B cell (primary cell): Measurements from ENCODE around the gene WNK2. TPM values are rescaled to one million over a fixed set of nuclear protein-coding genes. Genes with fewer than 3 reads are reported as not detected.

Source experiments
- ATAC-seq: fragments of 200-7000 bp; cut with Tn5 transposase; one replicate; pipeline ENCODE4 v1.10.0; 2021; ENCODE audit warnings: low read depth, mild to moderate bottlenecking, moderate number of reproducible peaks, moderate library complexity
- CTCF ChIA-PET: fragments of 350-600 bp; sonication (Branson Sonifier 250); formaldehyde crosslinking; loops from one replicate; lab custom pipeline; 2021; ENCODE audit warnings: antibody characterized with exemption, inconsistent platforms; lab: Charles Lee
- POLR2A ChIA-PET: fragments of 350-600 bp; sonication (Branson Sonifier 250); formaldehyde crosslinking; loops from one replicate; lab custom pipeline; 2021; ENCODE audit warnings: antibody characterized with exemption; lab: Charles Lee
- DNase-seq: peaks from one replicate; pipeline ENCODE4 v3.0.0; 2013
- H2AFZ ChIP-seq: 2 replicates; pipeline ENCODE4 v1.6.1; 2012; ENCODE audit warnings: mild to moderate bottlenecking, low read depth, low read length; ENCODE audit not compliant: insufficient read depth, poor library complexity, severe bottlenecking
- H3K27ac ChIP-seq, 2 donors: 1 replicate in 1 of 2; 2 replicates in 1 of 2; pipeline ENCODE4 v1.5.1; 2012 to 2013; ENCODE audit warnings: low read length in 2 of 2, mild to moderate bottlenecking in 2 of 2, moderate library complexity in 1 of 2
- H3K27me3 ChIP-seq, 4 experiments: fragments of 200-600 bp in 1 of 4; sonication (generic) in 1 of 4; replicated peaks in 1 of 4; 1 replicate in 2 of 4; 2 replicates in 2 of 4; pipeline versions ENCODE4 v1.6.1 to v1.7.0; 2013 to 2016; ENCODE audit warnings: low read length in 3 of 4, mild to moderate bottlenecking in 2 of 4, mixed read lengths in 1 of 4, moderate library complexity in 1 of 4; ENCODE audit not compliant: insufficient read depth in 4 of 4, control insufficient read depth in 3 of 4; ENCODE audit errors: control extremely low read depth in 1 of 4
- H3K36me3 ChIP-seq, 2 experiments: replicated peaks in 1 of 2; 1 replicate in 1 of 2; 2 replicates in 1 of 2; pipeline versions ENCODE4 v1.6.1 to v1.7.1; 2013; ENCODE audit warnings: low read length in 1 of 2; ENCODE audit not compliant: insufficient read depth in 2 of 2, control insufficient read depth in 1 of 2; ENCODE audit errors: control extremely low read depth in 1 of 2, extremely low read depth in 1 of 2
- H3K4me1 ChIP-seq, 2 donors: fragments of 200-600 bp in 1 of 2; sonication (generic) in 1 of 2; 1 replicate in 1 of 2; 2 replicates in 1 of 2; pipeline versions ENCODE4 v1.5.1 to v1.6.1; 2013 to 2017; ENCODE audit warnings: low read length in 2 of 2; ENCODE audit not compliant: control insufficient read depth in 2 of 2, insufficient read depth in 2 of 2
- H3K4me2 ChIP-seq: replicated peaks from 2 replicates; pipeline ENCODE3; 2012; ENCODE audit warnings: mild to moderate bottlenecking, low read depth, low read length; ENCODE audit not compliant: poor library complexity, severe bottlenecking
- H3K4me3 ChIP-seq, 5 experiments: fragments of 200-600 bp in 1 of 5; sonication (generic) in 1 of 5; 1 replicate in 3 of 5; 2 replicates in 2 of 5; pipeline versions ENCODE4 v1.5.1 to v1.7.0; 2011 to 2016; ENCODE audit warnings: low read length in 4 of 5, mild to moderate bottlenecking in 4 of 5, low read depth in 2 of 5, control low read depth in 1 of 5, moderate library complexity in 1 of 5; ENCODE audit not compliant: insufficient read depth in 1 of 5; ENCODE audit errors: control extremely low read depth in 1 of 5, extremely low read depth in 1 of 5
- H3K79me2 ChIP-seq: fragments of 200-600 bp; sonication (generic); one replicate; pipeline ENCODE4 v1.6.0; 2016; ENCODE audit warnings: low read length; ENCODE audit not compliant: control insufficient read depth, insufficient read depth
- H3K9ac ChIP-seq: fragments of 200-600 bp; sonication (generic); 2 replicates; pipeline ENCODE4 v1.6.1; 2017; ENCODE audit warnings: mild to moderate bottlenecking, low read length, moderate library complexity
- H3K9me3 ChIP-seq, 3 donors: one replicate each; pipeline versions ENCODE4 v1.6.1 to v1.7.1; 2013; ENCODE audit warnings: low read length in 2 of 3; ENCODE audit not compliant: control insufficient read depth in 2 of 3, insufficient read depth in 1 of 3; ENCODE audit errors: control extremely low read depth in 1 of 3
- H4K20me1 ChIP-seq: 2 replicates; pipeline ENCODE4 v1.6.0; 2012; ENCODE audit warnings: mild to moderate bottlenecking, low read length; ENCODE audit not compliant: insufficient read depth, control insufficient read depth, poor library complexity, severe bottlenecking
- H3K27ac Mint-ChIP-seq: one replicate; pipeline ENCODE4 v1.8.0; 2021; ENCODE audit warnings: mixed read lengths
- H3K27me3 Mint-ChIP-seq: one replicate; pipeline ENCODE4 v1.8.0; 2021; ENCODE audit warnings: mixed read lengths
- H3K4me1 Mint-ChIP-seq: one replicate; pipeline ENCODE4 v1.8.0; 2021; ENCODE audit warnings: mixed read lengths
- H3K4me3 Mint-ChIP-seq: one replicate; pipeline ENCODE4 v1.8.0; 2021; ENCODE audit warnings: mixed read lengths
- H3K9me3 Mint-ChIP-seq: one replicate; pipeline ENCODE4 v1.8.0; 2022; ENCODE audit warnings: mixed read lengths; ENCODE audit not compliant: insufficient read depth
- EZH2 ChIP-seq: IDR thresholded peaks from 2 replicates; pipeline ENCODE4 v1.6.1; 2012; ENCODE audit warnings: borderline replicate concordance, low read depth, mild to moderate bottlenecking, moderate library complexity, low read length; ENCODE audit not compliant: insufficient read depth, poor library complexity, severe bottlenecking
- WGBS: methylation state at CpG from one replicate; pipeline ENCODE4 v1.1.5; 2013; ENCODE audit warnings: missing lambda C conversion rate; ENCODE audit not compliant: insufficient coverage; 5-methylcytosine and 5-hydroxymethylcytosine counted together
- intact Hi-C: fragments of 100-400 bp; cut with micrococcal nuclease; formaldehyde crosslinking; loops from one replicate; pipeline ENCODE4 v1.10.0; 2022
- polyA plus RNA-seq: library from polyadenylated mRNA; depleted of rRNA; stranded (reverse); fragments of >200 nt; gene quantifications from 2 replicates; pipeline ENCODE4 v1.2.3, GENCODE V29; 2012
- total RNA-seq, 2 donors: library from RNA; stranded (reverse); fragments of 120-200 nt in 1 of 2; gene quantifications; 1 replicate in 1 of 2; 2 replicates in 1 of 2; pipeline versions ENCODE4 v1.2.3 to v1.2.4, GENCODE V29; 2013 to 2022
- TF ChIP-seq, protein P1 (sequence below): fragments of 200-600 bp; IDR thresholded peaks from one replicate; pipeline ENCODE4 v1.8.0; 2022; ENCODE audit warnings: antibody characterized with exemption, mild to moderate bottlenecking

WNK2 gene
- total and polyA plus RNA-seq, 2 donors (not counting 1 experiment from before 2014, with no cell fraction given): 0.49 TPM; not detected in 1

DNA sequence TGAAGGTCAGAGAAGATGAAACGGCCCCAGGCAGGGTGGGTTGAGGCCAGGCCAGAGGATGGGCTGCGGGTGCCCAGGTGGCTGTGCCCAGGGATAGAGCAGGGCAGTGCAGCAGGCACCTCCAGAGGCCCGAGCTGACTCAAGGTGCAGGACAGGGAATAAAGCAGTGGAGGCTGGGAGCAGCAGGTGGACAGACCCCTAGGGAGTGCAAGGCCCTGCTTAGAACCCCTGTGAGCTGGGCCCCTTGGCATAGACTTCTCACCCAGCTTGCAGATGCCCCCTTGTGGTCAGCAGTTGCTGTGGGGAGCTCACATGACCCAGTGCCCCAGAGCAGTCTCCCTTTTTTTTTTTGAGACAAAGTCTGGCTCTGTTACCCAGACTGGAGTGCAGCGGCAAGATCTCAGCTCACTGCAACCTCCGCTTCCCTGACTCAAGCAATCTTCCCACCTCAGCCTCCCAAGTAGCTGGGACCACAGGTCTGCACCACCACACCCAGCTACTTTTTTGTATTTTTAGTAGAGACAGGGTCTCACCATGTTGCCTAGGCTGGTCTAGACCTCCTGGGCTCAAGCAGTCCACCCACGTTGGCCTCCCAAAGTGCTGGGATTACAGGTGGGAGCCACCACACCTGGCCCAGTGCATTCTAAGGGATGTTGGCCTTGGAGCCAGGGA is 118.8 kb downstream of the WNK2 start:
- Histone ChIP-seq H3K9ac (no peak overlapping the region), H3K79me2 (no peaks in the 10 kb centered on the region), H3K9me3 (no peaks in the 10 kb centered on the region), H3K4me3 (no peak overlapping the region), H2AFZ (no peak overlapping the region), H3K36me3 (no peaks in the 10 kb centered on the region), H3K27ac (no peak overlapping the region), H3K4me1 (peaks cover 0 to 5% of the 10 kb centered on the region in 2 donors), H3K4me2 (no peak overlapping the region), H3K27me3 (no peaks in the 10 kb centered on the region), H4K20me1 (no peaks in the 10 kb centered on the region)
- TF ChIP-seq, protein P1, sequence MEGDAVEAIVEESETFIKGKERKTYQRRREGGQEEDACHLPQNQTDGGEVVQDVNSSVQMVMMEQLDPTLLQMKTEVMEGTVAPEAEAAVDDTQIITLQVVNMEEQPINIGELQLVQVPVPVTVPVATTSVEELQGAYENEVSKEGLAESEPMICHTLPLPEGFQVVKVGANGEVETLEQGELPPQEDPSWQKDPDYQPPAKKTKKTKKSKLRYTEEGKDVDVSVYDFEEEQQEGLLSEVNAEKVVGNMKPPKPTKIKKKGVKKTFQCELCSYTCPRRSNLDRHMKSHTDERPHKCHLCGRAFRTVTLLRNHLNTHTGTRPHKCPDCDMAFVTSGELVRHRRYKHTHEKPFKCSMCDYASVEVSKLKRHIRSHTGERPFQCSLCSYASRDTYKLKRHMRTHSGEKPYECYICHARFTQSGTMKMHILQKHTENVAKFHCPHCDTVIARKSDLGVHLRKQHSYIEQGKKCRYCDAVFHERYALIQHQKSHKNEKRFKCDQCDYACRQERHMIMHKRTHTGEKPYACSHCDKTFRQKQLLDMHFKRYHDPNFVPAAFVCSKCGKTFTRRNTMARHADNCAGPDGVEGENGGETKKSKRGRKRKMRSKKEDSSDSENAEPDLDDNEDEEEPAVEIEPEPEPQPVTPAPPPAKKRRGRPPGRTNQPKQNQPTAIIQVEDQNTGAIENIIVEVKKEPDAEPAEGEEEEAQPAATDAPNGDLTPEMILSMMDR: peak; percentile 62
- TF ChIP-seq EZH2: no peak
- Mint-ChIP-seq H3K4me1 (no peaks in the 10 kb centered on the region), H3K27ac (no peak overlapping the region), H3K27me3 (peaks cover 7% of the 10 kb centered on the region), H3K9me3 (no peaks in the 10 kb centered on the region), H3K4me3 (no peak overlapping the region)
- intact Hi-C loops: loop anchor here (1.0 kb wide), 1 partner anchor 142 kb away; no protein-coding TSS in a partner anchor
- 87% methylated on average over 6 of the region's 6 CpGs for WGBS
- DNase-seq (peak; percentile 82), ATAC-seq (peak; percentile 82)
- ChIA-PET CTCF (interaction anchor here (0.6 to 2.5 kb wide), 18 partner anchors 12 to 494 kb away, joined by 3 to 30 read pairs (median 6); no protein-coding TSS in a partner anchor), POLR2A (interaction anchor here (0.6 kb wide), 1 partner anchor 348 kb away, joined by 3 read pairs; no protein-coding TSS in a partner anchor)

DNA sequence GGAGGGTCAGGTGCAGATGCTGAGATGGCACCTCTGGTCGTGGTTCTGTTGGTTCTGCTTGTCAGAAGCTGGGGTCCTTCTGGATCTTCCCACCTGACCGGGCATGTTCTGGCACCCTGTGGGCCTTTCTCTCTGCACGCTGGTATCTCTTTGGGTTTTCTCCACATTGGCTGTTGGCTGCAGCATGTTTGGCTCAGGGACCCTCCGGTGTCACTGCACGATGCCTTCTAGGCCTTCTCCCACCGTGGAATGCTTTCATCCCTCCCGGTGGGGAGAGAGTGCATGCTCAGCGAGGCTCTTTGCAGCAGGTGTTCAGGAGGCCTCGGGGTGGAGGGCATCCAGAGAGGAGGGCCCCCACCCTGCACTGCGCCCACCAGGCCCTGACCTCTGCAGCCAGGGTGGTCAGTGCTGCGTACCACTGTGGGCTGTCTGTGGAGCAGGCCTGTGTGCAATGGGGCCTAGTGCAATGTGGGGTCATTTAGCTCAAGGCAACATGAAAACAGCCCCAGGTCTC is 119.4 kb downstream of the WNK2 start:
- ChIA-PET POLR2A (no interaction called here), CTCF (interaction anchor here (0.6 to 2.5 kb wide), 16 partner anchors 11 to 494 kb away, joined by 3 to 30 read pairs (median 6); no protein-coding TSS in a partner anchor)
- no peak for DNase-seq

More for the DNA sequence above, 119.4 kb downstream of the WNK2 start:
- no peaks in the 10 kb centered on the region for H4K20me1 ChIP-seq
- Mint-ChIP-seq H3K27me3 (peaks cover 7% of the 10 kb centered on the region), H3K9me3 (no peaks in the 10 kb centered on the region), H3K4me3 (no peak overlapping the region), H3K4me1 (no peaks in the 10 kb centered on the region), H3K27ac (no peak overlapping the region)
- 96% methylated on average over 11 of the region's 11 CpGs for WGBS
- no peaks in the 10 kb centered on the region for H3K27me3 ChIP-seq
- no peak overlapping the region for H3K4me3 ChIP-seq
- no peak overlapping the region for H3K9ac ChIP-seq
- no peak overlapping the region for H3K4me2 ChIP-seq
- no peak overlapping the region for H2AFZ ChIP-seq
- intact Hi-C loops: no loop called here
- peaks cover 0 to 5% of the 10 kb centered on the region in 2 donors for H3K4me1 ChIP-seq
- ATAC-seq: no peak
- H3K27ac ChIP-seq: no peak overlapping the region
- H3K9me3 ChIP-seq: no peaks in the 10 kb centered on the region
- H3K36me3 ChIP-seq: no peaks in the 10 kb centered on the region
- no peaks in the 10 kb centered on the region for H3K79me2 ChIP-seq
- TF ChIP-seq EZH2: no peak
- TF ChIP-seq, protein P1: no peak
